Peyer's patch (tissue), 4 donors: ENCODE data around the gene APBA1.

ENCODE experiments used
- POLR2A ChIP-seq, 2 donors: fragments of 450-650 bp; IDR thresholded peaks; one replicate each; pipeline ENCODE4 v1.5.1; 2017; ENCODE audit warnings: antibody characterized with exemption in 2 of 2, mild to moderate bottlenecking in 2 of 2, moderate library complexity in 2 of 2
- TF ChIP-seq, protein P1 (sequence below), 6 experiments: fragments of 450-650 bp in 4 of 6; fragments of 200-600 bp in 2 of 6; sonication (generic) in 1 of 6; IDR thresholded peaks; one replicate each; pipeline ENCODE4 v1.5.1; 2017 to 2019; ENCODE audit warnings: antibody characterized with exemption in 6 of 6, mild to moderate bottlenecking in 3 of 6, moderate library complexity in 1 of 6

- no peak for TF ChIP-seq POLR2A (IDR thresholded peaks at IDR 0.05)
- TF ChIP-seq, protein P1, sequence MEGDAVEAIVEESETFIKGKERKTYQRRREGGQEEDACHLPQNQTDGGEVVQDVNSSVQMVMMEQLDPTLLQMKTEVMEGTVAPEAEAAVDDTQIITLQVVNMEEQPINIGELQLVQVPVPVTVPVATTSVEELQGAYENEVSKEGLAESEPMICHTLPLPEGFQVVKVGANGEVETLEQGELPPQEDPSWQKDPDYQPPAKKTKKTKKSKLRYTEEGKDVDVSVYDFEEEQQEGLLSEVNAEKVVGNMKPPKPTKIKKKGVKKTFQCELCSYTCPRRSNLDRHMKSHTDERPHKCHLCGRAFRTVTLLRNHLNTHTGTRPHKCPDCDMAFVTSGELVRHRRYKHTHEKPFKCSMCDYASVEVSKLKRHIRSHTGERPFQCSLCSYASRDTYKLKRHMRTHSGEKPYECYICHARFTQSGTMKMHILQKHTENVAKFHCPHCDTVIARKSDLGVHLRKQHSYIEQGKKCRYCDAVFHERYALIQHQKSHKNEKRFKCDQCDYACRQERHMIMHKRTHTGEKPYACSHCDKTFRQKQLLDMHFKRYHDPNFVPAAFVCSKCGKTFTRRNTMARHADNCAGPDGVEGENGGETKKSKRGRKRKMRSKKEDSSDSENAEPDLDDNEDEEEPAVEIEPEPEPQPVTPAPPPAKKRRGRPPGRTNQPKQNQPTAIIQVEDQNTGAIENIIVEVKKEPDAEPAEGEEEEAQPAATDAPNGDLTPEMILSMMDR (IDR thresholded peaks at IDR 0.05): no peak
Observed at GRCh38 chr9:69660304-69660703, 11.9 kb downstream of the APBA1 start.
